Endothelial cell of umbilical vein (primary cell): ENCODE data around the gene DYNC1LI1. TPM values are rescaled to one million over a fixed set of nuclear protein-coding genes. Genes with fewer than 3 reads are reported as not detected.

Experiments used
- BruUV-seq: library from RNA; stranded (reverse); fragments of 400-500 nt; replicated peaks from 2 replicates; lab custom pipeline; 2021; lab: Mats Ljungman, UMichigan
- CTCF ChIA-PET: fragments of 300-600, 350-600 bp; sonication (Branson Sonifier 250); formaldehyde crosslinking; loops from one replicate; lab custom pipeline; 2021; ENCODE audit warnings: antibody characterized with exemption, inconsistent platforms; lab: Charles Lee
- POLR2A ChIA-PET: fragments of 300-600, 350-600 bp; sonication (Branson Sonifier 250); formaldehyde crosslinking; loops from one replicate; lab custom pipeline; 2021; ENCODE audit warnings: antibody characterized with exemption, inconsistent platforms; lab: Charles Lee
- DNase-seq: peaks from one replicate; pipeline ENCODE4 v3.0.0-alpha.2; 2011; ENCODE audit warnings: low read depth, low spot score
- FAIRE-seq: peaks from 2 replicates; lab custom pipeline; 2011; peaks lifted over from hg19 to GRCh38; lab: Jason Lieb, UNC
- H2AFZ ChIP-seq: 2 replicates; pipeline ENCODE4 v1.6.0; 2012; ENCODE audit warnings: low read depth, low read length, control low read depth, inconsistent platforms
- H3K27ac ChIP-seq: 2 replicates; pipeline ENCODE4 v1.5.1; 2011; ENCODE audit warnings: low read depth, mild to moderate bottlenecking, control low read depth, low read length, moderate library complexity; ENCODE audit not compliant: insufficient read depth
- H3K27me3 ChIP-seq, 2 experiments: 2 replicates each; pipeline versions ENCODE4 v1.6.0 to v1.6.1; 2011; ENCODE audit warnings: low read length in 2 of 2, mixed read lengths in 1 of 2; ENCODE audit not compliant: control insufficient read depth in 2 of 2, insufficient read depth in 2 of 2
- H3K36me3 ChIP-seq, 2 experiments: 2 replicates in 1 of 2; 3 replicates in 1 of 2; pipeline ENCODE4 v1.5.1; 2011; ENCODE audit warnings: low read length in 2 of 2, mild to moderate bottlenecking in 1 of 2, moderate library complexity in 1 of 2; ENCODE audit not compliant: control insufficient read depth in 2 of 2, insufficient read depth in 2 of 2; ENCODE audit errors: extremely low read depth in 1 of 2
- H3K4me1 ChIP-seq: 3 replicates; pipeline ENCODE4 v1.5.1; 2011; ENCODE audit warnings: mild to moderate bottlenecking, low read length; ENCODE audit not compliant: control insufficient read depth, insufficient read depth; ENCODE audit errors: extremely low read depth
- H3K4me2 ChIP-seq: 2 replicates; pipeline ENCODE4 v1.6.1; 2011; ENCODE audit warnings: low read length, control low read depth, mixed read lengths; ENCODE audit not compliant: insufficient read depth
- H3K4me3 ChIP-seq, 3 experiments: fragments of 200-600 bp in 1 of 3; sonication (generic), shearing (Covaris generic) in 1 of 3; replicated peaks in 1 of 3; 2 replicates each; pipeline ENCODE4 v1.5.1; 2011 to 2016; ENCODE audit warnings: control low read depth in 3 of 3, low read length in 3 of 3, mild to moderate bottlenecking in 2 of 3, inconsistent platforms in 1 of 3, low read depth in 1 of 3, moderate library complexity in 1 of 3; ENCODE audit not compliant: insufficient read depth in 1 of 3
- H3K79me2 ChIP-seq: 2 replicates; pipeline ENCODE4 v1.6.0; 2012; ENCODE audit warnings: low read length, inconsistent platforms; ENCODE audit not compliant: control insufficient read depth, insufficient read depth
- H3K9ac ChIP-seq: replicated peaks from 2 replicates; pipeline ENCODE3; 2011; ENCODE audit warnings: low read length, control low read depth; ENCODE audit not compliant: insufficient read depth; ENCODE audit errors: extremely low read depth
- H3K9me1 ChIP-seq: replicated peaks from 3 replicates; pipeline ENCODE4 v1.6.0; 2011; ENCODE audit warnings: mild to moderate bottlenecking, low read length; ENCODE audit not compliant: control insufficient read depth, insufficient read depth; ENCODE audit errors: extremely low read depth
- H3K9me3 ChIP-seq: replicated peaks from 2 replicates; pipeline ENCODE4 v1.5.1; 2012; ENCODE audit warnings: low read length, inconsistent platforms; ENCODE audit not compliant: control insufficient read depth, insufficient read depth
- H4K20me1 ChIP-seq: replicated peaks from 2 replicates; pipeline ENCODE3; 2011; ENCODE audit warnings: mild to moderate bottlenecking, low read length; ENCODE audit not compliant: control insufficient read depth, insufficient read depth; ENCODE audit errors: extremely low read depth
- CTCF ChIP-seq, 2 donors: IDR thresholded peaks; 1 replicate in 1 of 2; 2 replicates in 1 of 2; pipeline ENCODE4 v1.5.1; 2011; ENCODE audit warnings: low read length in 2 of 2, mild to moderate bottlenecking in 2 of 2, moderate library complexity in 2 of 2, control low read depth in 1 of 2, inconsistent platforms in 1 of 2, low read depth in 1 of 2; ENCODE audit not compliant: insufficient read depth in 1 of 2; ENCODE audit errors: extremely low read depth in 1 of 2
- EZH2 ChIP-seq: IDR thresholded peaks from 2 replicates; pipeline ENCODE4 v1.6.1; 2012; ENCODE audit warnings: borderline replicate concordance, low read depth, mild to moderate bottlenecking, moderate library complexity, low read length, inconsistent platforms; ENCODE audit not compliant: severe bottlenecking
- FOS ChIP-seq: IDR thresholded peaks from 2 replicates; pipeline ENCODE4 v1.6.1; 2011; ENCODE audit warnings: mild to moderate bottlenecking, low read length, moderate library complexity, borderline replicate concordance; ENCODE audit not compliant: insufficient read depth
- GATA2 ChIP-seq: IDR thresholded peaks from 2 replicates; pipeline ENCODE4 v1.7.0; 2011; ENCODE audit warnings: low read depth, mild to moderate bottlenecking, moderate library complexity, mixed read lengths, low read length; ENCODE audit not compliant: insufficient read length, insufficient read depth
- JUN ChIP-seq: IDR thresholded peaks from 2 replicates; pipeline ENCODE4 v1.6.1; 2011; ENCODE audit warnings: borderline replicate concordance, low read depth; ENCODE audit not compliant: insufficient read length, insufficient read depth
- MYC ChIP-seq: IDR thresholded peaks from one replicate; pipeline ENCODE4 v1.6.1; 2011; ENCODE audit warnings: mild to moderate bottlenecking, low read depth, low read length
- POLR2A ChIP-seq: IDR thresholded peaks from 2 replicates; pipeline ENCODE4 v1.6.1; 2012; ENCODE audit warnings: low read depth, mild to moderate bottlenecking, control low read depth, low read length
- POLR2AphosphoS5 ChIP-seq: IDR thresholded peaks from 2 replicates; pipeline ENCODE4 v1.6.1; 2012; ENCODE audit warnings: low read depth, mild to moderate bottlenecking, control low read depth, low read length, moderate library complexity; ENCODE audit not compliant: insufficient read depth
- dilution Hi-C: fragments of 300-500 bp; cut with MboI; formaldehyde crosslinking; loops from one replicate; pipeline ENCODE4 v1.15.0; 2019; ENCODE audit warnings: low sequenced_read_pairs; ENCODE audit not compliant: extremely low pct_ligation_motif_present
- intact Hi-C: fragments of 100-400 bp; cut with micrococcal nuclease; formaldehyde crosslinking; loops from one replicate; pipeline ENCODE4 v1.10.0; 2022
- polyA plus RNA-seq, 4 experiments: library from polyadenylated mRNA; depleted of rRNA in 3 of 4; stranded (reverse) in 3 of 4; unstranded in 1 of 4; fragments of >200 nt; gene quantifications; 2 replicates each; pipeline versions ENCODE4 v1.2.1 to v1.2.3, GENCODE V29; 2011 to 2012; ENCODE audit warnings: missing spikeins in 1 of 4
- total RNA-seq: library from RNA; stranded (reverse); gene quantifications from 2 replicates; pipeline ENCODE4 v1.2.3, GENCODE V29; 2021
- TF ChIP-seq, protein P1 (sequence below): IDR thresholded peaks from 2 replicates; pipeline ENCODE4 v1.6.1; 2011; ENCODE audit not compliant: insufficient read depth, insufficient read length

Gene DYNC1LI1
- total and polyA plus RNA-seq, 2 donors (not counting 3 experiments of a cell fraction or from before 2014, with no cell fraction given) = 14.9 to 47.6 TPM

DNA sequence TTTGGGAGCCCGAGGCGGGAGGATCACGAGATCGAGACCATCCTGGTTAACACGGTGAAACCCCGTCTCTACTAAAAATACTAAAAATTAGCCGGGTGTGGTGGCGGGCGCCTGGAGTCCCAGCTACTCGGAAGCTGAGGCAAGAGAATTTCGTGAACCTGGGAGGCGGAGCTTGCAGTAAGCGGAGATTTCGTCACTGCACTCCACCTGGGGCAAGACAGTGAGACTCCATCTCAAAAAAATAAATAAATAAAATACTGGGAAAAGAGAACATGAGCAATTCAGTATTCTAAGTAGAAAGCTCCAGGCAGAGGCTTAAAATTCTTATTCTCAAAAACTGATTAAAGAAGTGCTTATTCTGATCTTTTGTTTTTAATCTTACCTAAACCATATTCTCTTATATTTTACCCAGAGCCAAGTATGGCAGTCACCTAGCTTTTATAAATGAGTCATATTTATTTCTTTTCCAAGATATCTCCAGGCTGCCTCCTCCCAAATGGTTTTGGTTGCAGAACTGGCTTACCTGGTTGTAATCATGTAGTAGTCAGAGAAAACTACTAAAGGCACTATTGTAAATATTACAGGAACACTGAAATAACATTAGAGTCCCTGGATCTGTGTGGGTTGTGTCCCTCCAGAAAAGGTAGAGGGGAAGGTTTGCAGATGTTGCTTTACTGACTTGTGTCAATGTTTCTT, 45.8 kb upstream of the DYNC1LI1 start:
- no peaks in the 10 kb centered on the region for H4K20me1 ChIP-seq
- no peak overlapping the region for H3K4me2 ChIP-seq
- DNase-seq = no peak
- no peaks in the 10 kb centered on the region for H3K36me3 ChIP-seq
- no peak overlapping the region for H3K27ac ChIP-seq
- H3K9me1 ChIP-seq = no peaks in the 10 kb centered on the region
- POLR2A ChIA-PET = no interaction called here
- no peak for FAIRE-seq
- CTCF ChIA-PET = interaction anchor here (0.6 to 1.1 kb wide), 3 partner anchors 8 to 83 kb away, joined by 3 read pairs; no protein-coding TSS in a partner anchor
- peaks cover 0 to 1% of the 10 kb centered on the region in 2 experiments for H3K27me3 ChIP-seq
- H3K4me1 ChIP-seq = peaks cover 8% of the 10 kb centered on the region
- H3K9me3 ChIP-seq = no peaks in the 10 kb centered on the region
- no TSS peak for BruUV-seq
- dilution Hi-C loops (no loop called here), intact Hi-C loops (no loop called here)
- no peaks in the 10 kb centered on the region for H3K79me2 ChIP-seq
- H3K4me3 ChIP-seq = no peak overlapping the region
- no peak overlapping the region for H2AFZ ChIP-seq
- no peak for TF ChIP-seq JUN
- no peak for TF ChIP-seq CTCF (IDR thresholded peaks at IDR 0.05; ENCODE audit: extremely low read depth in 1 of 2, insufficient read depth in 1 of 2, low read depth in 1 of 2, low read length in 2 of 2)
- TF ChIP-seq, protein P1, sequence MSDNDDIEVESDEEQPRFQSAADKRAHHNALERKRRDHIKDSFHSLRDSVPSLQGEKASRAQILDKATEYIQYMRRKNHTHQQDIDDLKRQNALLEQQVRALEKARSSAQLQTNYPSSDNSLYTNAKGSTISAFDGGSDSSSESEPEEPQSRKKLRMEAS = no peak
- no peak for TF ChIP-seq MYC
- TF ChIP-seq POLR2A = no peak
- no peak for TF ChIP-seq POLR2AphosphoS5
- TF ChIP-seq FOS = no peak
- no peak for TF ChIP-seq EZH2
- TF ChIP-seq GATA2 = no peak
- no peak overlapping the region for H3K9ac ChIP-seq
